OCI-LY7 (cell line): ENCODE data around the gene PRDX1.

Source experiments
- CTCF ChIP-seq: fragments of 200-600 bp; sonication (generic); conservative IDR thresholded peaks from 2 replicates; pipeline ENCODE4 v1.5.1; 2014; ENCODE audit warnings: mild to moderate bottlenecking, antibody characterized with exemption, low read length, moderate library complexity, mixed read lengths
- EZH2phosphoT487 ChIP-seq: fragments of 200-600 bp; sonication (generic); IDR thresholded peaks from 2 replicates; pipeline ENCODE4 v1.6.1; 2018; ENCODE audit warnings: low read depth, borderline replicate concordance, mild to moderate bottlenecking, mixed run types, antibody characterized with exemption, low read length, moderate library complexity, mixed read lengths

DNA sequence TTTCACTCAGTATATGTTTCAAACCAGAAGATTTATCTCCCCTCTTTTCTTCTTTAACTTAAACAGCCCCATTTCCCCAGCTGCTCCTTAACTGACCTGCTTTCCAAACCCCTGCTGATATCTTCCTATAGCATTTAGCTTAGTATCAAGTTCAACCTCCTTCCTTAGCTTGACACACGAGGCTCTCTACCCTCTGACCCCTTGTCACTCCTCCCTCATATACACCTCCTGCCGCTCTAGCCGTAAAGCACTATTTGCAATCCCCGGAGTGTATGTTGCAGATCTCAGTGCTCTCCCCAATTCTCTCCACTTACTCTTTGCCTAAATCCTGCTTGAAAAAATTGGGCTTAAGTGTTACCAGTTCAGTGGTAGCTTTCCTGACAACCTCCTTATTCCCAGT lies 15.2 kb upstream of the PRDX1 start:
- TF ChIP-seq CTCF (no peak), EZH2phosphoT487 (no peak)
